Gastroesophageal sphincter (tissue), 4 donors: ENCODE data around the gene FHOD3. TPM values are rescaled to one million over a fixed set of nuclear protein-coding genes. Genes with fewer than 3 reads are reported as not detected.

Experiments
- ATAC-seq: fragments of 150-250 bp; one replicate; pipeline ENCODE4 v1.9.1; 2016; ENCODE audit warnings: mild to moderate bottlenecking, moderate library complexity
- H3K27ac ChIP-seq, 4 donors: fragments of 200-600 bp; sonication (generic) in 3 of 4; 1 replicate in 3 of 4; 2 replicates in 1 of 4; pipeline ENCODE4 v1.5.1; 2016 to 2019
- H3K27me3 ChIP-seq: fragments of 200-600 bp; sonication (generic); one replicate; pipeline ENCODE4 v1.5.1; 2019
- H3K36me3 ChIP-seq, 2 donors: fragments of 200-600 bp; sonication (generic); one replicate each; pipeline ENCODE4 v1.5.1; 2019; ENCODE audit warnings: control low read depth in 1 of 2
- H3K4me1 ChIP-seq, 3 donors: fragments of 200-600 bp; sonication (generic); 1 replicate in 2 of 3; 2 replicates in 1 of 3; pipeline ENCODE4 v1.5.1; 2016 to 2019; ENCODE audit warnings: control low read depth in 2 of 3
- H3K4me3 ChIP-seq, 2 donors: fragments of 200-600 bp; sonication (generic); one replicate each; pipeline ENCODE4 v1.5.1; 2019; ENCODE audit warnings: mild to moderate bottlenecking in 1 of 2, moderate library complexity in 1 of 2
- H3K9me3 ChIP-seq, 3 donors: fragments of 200-600 bp; sonication (generic); one replicate each; pipeline ENCODE4 v1.5.1; 2017 to 2019; ENCODE audit warnings: control low read depth in 2 of 3
- CTCF ChIP-seq, 4 experiments: fragments of 200-600 bp in 2 of 4; fragments of 450-650 bp in 2 of 4; sonication (generic) in 1 of 4; IDR thresholded peaks; one replicate each; pipeline ENCODE4 v1.5.1; 2017 to 2019; ENCODE audit warnings: antibody characterized with exemption in 4 of 4, mild to moderate bottlenecking in 2 of 4, moderate library complexity in 2 of 4
- EP300 ChIP-seq: sonication (generic); formaldehyde crosslinking; IDR thresholded peaks from one replicate; pipeline ENCODE4 v1.6.1; 2017; ENCODE audit warnings: antibody characterized with exemption, mild to moderate bottlenecking
- POLR2A ChIP-seq, 2 donors: fragments of 450-650 bp; IDR thresholded peaks; one replicate each; pipeline ENCODE4 v1.6.1; 2017; ENCODE audit warnings: antibody characterized with exemption in 2 of 2, mild to moderate bottlenecking in 2 of 2, moderate library complexity in 1 of 2
- POLR2AphosphoS5 ChIP-seq: sonication (generic); formaldehyde crosslinking; IDR thresholded peaks from one replicate; pipeline ENCODE4 v1.6.1; 2017; ENCODE audit warnings: antibody characterized with exemption
- WGBS, 2 donors: methylation state at CpG; one replicate each; pipeline ENCODE4 v1.1.5; 2018; ENCODE audit warnings: low coverage in 1 of 2; 5-methylcytosine and 5-hydroxymethylcytosine counted together
- total RNA-seq, 4 donors: library from RNA; depleted of rRNA; stranded (reverse); fragments of >200 nt; gene quantifications; one replicate each; pipeline ENCODE4 v1.1.0, GENCODE V29; 2016

FHOD3 gene
- total RNA-seq, 4 donors from 2014 or later: 18.4 to 36.7 (median 30.4) TPM

DNA sequence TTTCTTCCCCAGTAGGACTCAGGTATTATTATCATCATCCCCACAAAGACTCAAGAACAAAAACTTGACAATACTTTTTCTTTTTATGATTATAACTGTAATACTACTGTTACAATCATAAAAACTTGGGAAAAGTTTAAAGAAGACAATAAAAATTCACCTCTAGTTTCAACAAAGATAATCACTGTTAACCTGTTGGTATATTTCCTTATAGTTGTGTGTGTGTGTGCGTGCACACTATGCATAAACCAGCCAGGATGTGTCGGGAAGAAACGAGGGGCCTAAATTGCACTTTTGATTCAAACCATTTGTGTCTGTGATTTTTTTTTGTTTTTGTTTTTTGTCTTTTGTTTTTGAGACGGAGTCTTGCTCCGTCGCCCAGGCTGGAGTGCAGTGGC, 298.3 kb downstream of the FHOD3 start:
- TF ChIP-seq CTCF (IDR thresholded peaks at IDR 0.05): no peak
- TF ChIP-seq POLR2A (IDR thresholded peaks at IDR 0.05): no peak
- no peak for TF ChIP-seq POLR2AphosphoS5
- no peak for TF ChIP-seq EP300
- Histone ChIP-seq H3K9me3 (no peaks in the 10 kb centered on the region), H3K4me1 (no peaks in the 10 kb centered on the region), H3K27me3 (no peaks in the 10 kb centered on the region), H3K27ac (no peak overlapping the region), H3K36me3 (no peaks in the 10 kb centered on the region), H3K4me3 (no peak overlapping the region)
- ATAC-seq: no peak
- 93 to 96% methylated on average over 3 to 6 of the region's 6 CpGs for WGBS, 2 donors

DNA sequence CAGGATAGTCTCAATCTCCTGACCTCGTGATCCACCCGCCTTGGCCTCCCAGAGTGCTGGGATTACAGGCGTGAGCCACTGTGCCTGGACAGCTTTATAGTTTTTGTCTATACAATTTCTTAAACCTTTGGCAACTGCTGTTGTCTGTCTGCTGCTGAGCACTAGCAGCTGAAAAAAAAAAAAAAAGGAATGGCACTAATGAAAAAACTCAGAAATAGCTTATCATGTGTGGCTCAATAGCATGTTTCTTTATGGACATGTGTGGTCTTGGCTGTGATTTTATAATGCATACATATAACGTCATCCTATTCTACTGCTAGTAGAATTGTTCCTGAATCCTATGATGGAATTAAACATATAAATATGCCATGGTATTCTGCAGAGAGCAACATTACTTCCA, 300.1 kb downstream of the FHOD3 start:
- no peak overlapping the region for H3K27ac ChIP-seq
- WGBS, 2 donors: 64 to 97% methylated on average over 3 of the region's 4 CpGs
- no peak overlapping the region for H3K4me3 ChIP-seq
- TF ChIP-seq EP300 (no peak), CTCF (IDR thresholded peaks at IDR 0.05) (no peak), POLR2A (IDR thresholded peaks at IDR 0.05) (no peak), POLR2AphosphoS5 (no peak)
- H3K4me1 ChIP-seq: no peaks in the 10 kb centered on the region
- no peaks in the 10 kb centered on the region for H3K27me3 ChIP-seq
- no peak for ATAC-seq
- no peaks in the 10 kb centered on the region for H3K9me3 ChIP-seq
- peaks cover 0 to 8% of the 10 kb centered on the region in 2 donors for H3K36me3 ChIP-seq

- H3K27ac ChIP-seq: no peak overlapping the region
- no peaks in the 10 kb centered on the region for H3K9me3 ChIP-seq
- peaks cover 0 to 14% of the 10 kb centered on the region in 2 donors for H3K36me3 ChIP-seq
- WGBS, 2 donors: 40 to 93% methylated on average over 3 of the region's 3 CpGs
- no peaks in the 10 kb centered on the region for H3K4me1 ChIP-seq
- no peaks in the 10 kb centered on the region for H3K27me3 ChIP-seq
- no peak for TF ChIP-seq EP300
- ATAC-seq: no peak
- H3K4me3 ChIP-seq: no peak overlapping the region
Observed at GRCh38 chr18:36600548-36600947, 303.0 kb downstream of the FHOD3 start.

GRCh38 chr18:36601316-36601715, 303.8 kb downstream of the FHOD3 start:
- H3K4me1 ChIP-seq: no peaks in the 10 kb centered on the region
- no peak for ATAC-seq
- H3K27ac ChIP-seq: no peak overlapping the region
- no peaks in the 10 kb centered on the region for H3K9me3 ChIP-seq
- no peak overlapping the region for H3K4me3 ChIP-seq
- H3K27me3 ChIP-seq: no peaks in the 10 kb centered on the region
- H3K36me3 ChIP-seq: peaks cover 0 to 14% of the 10 kb centered on the region in 2 donors
- 86 to 91% methylated on average over 1 of the region's 1 CpG for WGBS, 2 donors
- no peak for TF ChIP-seq EP300
- TF ChIP-seq POLR2AphosphoS5: no peak
- no peak for TF ChIP-seq CTCF (IDR thresholded peaks at IDR 0.05)
- no peak for TF ChIP-seq POLR2A (IDR thresholded peaks at IDR 0.05)

DNA sequence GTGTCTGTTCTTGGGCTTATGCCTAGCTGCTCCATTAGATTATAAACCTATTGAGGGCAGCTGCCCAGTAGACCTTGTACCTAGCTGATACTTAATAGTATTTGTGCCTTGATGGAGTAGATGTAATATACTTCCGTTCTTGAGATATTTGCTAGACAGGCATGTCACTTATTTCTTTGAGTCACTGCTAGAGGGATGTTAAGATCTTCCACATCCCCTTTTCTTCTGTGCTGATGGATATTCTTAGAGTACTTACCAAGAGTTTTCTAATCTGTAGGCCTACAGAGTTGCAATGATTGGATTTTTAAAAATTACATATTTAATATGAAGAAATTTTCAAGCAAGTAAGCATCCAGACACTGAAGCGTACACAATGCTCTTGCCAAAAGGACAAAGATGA, 304.6 kb downstream of the FHOD3 start:
- no peak for ATAC-seq
- TF ChIP-seq POLR2AphosphoS5: no peak
- TF ChIP-seq CTCF (IDR thresholded peaks at IDR 0.05): no peak
- TF ChIP-seq EP300: no peak
- no peak for TF ChIP-seq POLR2A (IDR thresholded peaks at IDR 0.05)
- H3K27ac ChIP-seq: no peak overlapping the region
- no peaks in the 10 kb centered on the region for H3K4me1 ChIP-seq
- WGBS, 2 donors: 95 to 100% methylated on average over 2 of the region's 2 CpGs
- H3K4me3 ChIP-seq: no peak overlapping the region
- H3K9me3 ChIP-seq: no peaks in the 10 kb centered on the region
- peaks cover 0 to 14% of the 10 kb centered on the region in 2 donors for H3K36me3 ChIP-seq
- H3K27me3 ChIP-seq: no peaks in the 10 kb centered on the region
